ENCODE results near the gene PLCE1. TPM values are rescaled to one million over a fixed set of nuclear protein-coding genes. Genes with fewer than 3 reads are reported as not detected.

The PLCE1 gene
- total and polyA plus RNA-seq, 2 of the 4 experiments (the other 2 are of a cell fraction) = 2.2 to 4.5 TPM

DNA sequence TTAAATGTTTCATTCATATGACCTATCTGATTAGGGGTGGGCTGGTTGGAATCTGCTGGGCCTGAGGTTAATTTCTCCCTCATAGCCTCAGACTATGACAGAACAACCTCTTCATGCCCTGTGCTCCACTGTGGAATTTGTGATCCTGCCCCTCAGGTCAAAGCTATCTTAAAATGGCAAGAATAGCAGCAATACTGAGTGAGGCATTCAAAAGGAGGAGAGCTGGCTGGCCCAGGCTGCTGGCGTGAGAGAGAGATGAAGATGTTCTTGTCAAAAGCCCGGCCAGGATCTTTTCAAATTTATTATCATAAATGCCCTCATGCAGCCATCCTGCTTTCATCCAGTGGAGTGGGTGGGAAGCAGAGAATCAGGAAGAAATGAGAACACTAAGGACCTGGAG is 41.8 kb upstream of the PLCE1 start:
- Histone ChIP-seq H2AFZ (replicated peaks; ENCODE audit: low read length, poor library complexity) (no peak overlapping the region), H2BK20ac (ENCODE audit: low read depth, low read length) (no peak overlapping the region), H2AK5ac (ENCODE audit: low read depth, low read length) (no peak overlapping the region), H4K91ac (ENCODE audit: insufficient read depth, low read depth, low read length) (no peak overlapping the region), H2BK120ac (ENCODE audit: low read depth, low read length) (no peak overlapping the region), H3K27me3 (ENCODE audit: control insufficient read depth, insufficient read depth, low read length) (no peaks in the 10 kb centered on the region), H3K79me1 (ENCODE audit: low read depth in 1 of 2, low read length in 2 of 2) (no peaks in the 10 kb centered on the region), H4K5ac (ENCODE audit: low read depth, low read length) (no peak overlapping the region), H3K4me1 (ENCODE audit: control insufficient read depth, insufficient read depth, low read length) (peaks cover 10% of the 10 kb centered on the region), H3K27ac (ENCODE audit: insufficient read depth, low read length) (no peak overlapping the region), H2BK15ac (ENCODE audit: low read depth, low read length) (no peak overlapping the region), H3K4me3 (ENCODE audit: insufficient read depth, low read depth, low read length) (no peak overlapping the region), H3K14ac (replicated peaks; ENCODE audit: low read depth, low read length) (no peak overlapping the region), H3K9me1 (ENCODE audit: insufficient read depth, low read length) (peaks cover 8% of the 10 kb centered on the region), H2BK5ac (ENCODE audit: low read depth, low read length, poor library complexity, severe bottlenecking) (no peak overlapping the region), H3K18ac (ENCODE audit: low read depth, low read length) (no peak overlapping the region), H3K56ac (ENCODE audit: extremely low read depth, insufficient read depth, low read length) (no peak overlapping the region), H2AK9ac (replicated peaks; ENCODE audit: low read depth, low read length, poor library complexity) (no peak overlapping the region), H3K9me3 (ENCODE audit: control insufficient read depth, insufficient read depth, low read length) (no peaks in the 10 kb centered on the region), H3K4ac (ENCODE audit: low read depth, low read length) (no peak overlapping the region), H3K23ac (ENCODE audit: low read depth, low read length) (no peak overlapping the region), H3K4me2 (ENCODE audit: low read depth, low read length) (no peak overlapping the region), H4K20me1 (ENCODE audit: insufficient read depth, low read length) (0 out of 2 replicates have a peak, but pooled peaks cover 3% of the 10 kb centered on the region), H4K8ac (ENCODE audit: low read depth in 2 of 2, low read length in 2 of 2) (no peak overlapping the region), H3K9ac (ENCODE audit: low read depth, low read length) (no peak overlapping the region), H3K36me3 (ENCODE audit: control insufficient read depth, insufficient read depth, low read length) (no peaks in the 10 kb centered on the region)
- no CpG with 5 or more reads among the region's 2 CpGs for WGBS, 2 experiments (ENCODE audit: extremely low coverage in 2 of 2, insufficient read length in 1 of 2)
- POLR2A ChIA-PET (ENCODE audit: unreplicated experiment) = no interaction called here
- BruUV-seq (replicated peaks) = no TSS peak
- CTCF ChIA-PET = no interaction called here
- intact Hi-C loops (cut with micrococcal nuclease) (no loop called here), in situ Hi-C loops (cut with MboI; ENCODE audit: low sequenced_read_pairs) (no loop called here), dilution Hi-C loops (cut with HindIII; ENCODE audit: low sequenced_read_pairs, unreplicated experiment) (no loop called here)
- TF ChIP-seq SMC3 (IDR thresholded peaks at IDR 0.05; ENCODE audit: low read depth, low read length) (no peak), MAFK (IDR thresholded peaks at IDR 0.05; ENCODE audit: low read depth, low read length) (no peak), FOS (IDR thresholded peaks at IDR 0.05; ENCODE audit: low read depth, low read length) (no peak), CEBPB (IDR thresholded peaks at IDR 0.05; ENCODE audit: low read depth, low read length) (no peak), RAD21 (IDR thresholded peaks at IDR 0.05; ENCODE audit: low read length) (no peak), CHD1 (IDR thresholded peaks at IDR 0.05; ENCODE audit: low read depth, low read length) (no peak)
- ATAC-seq (ENCODE audit: low read depth) (no peak), DNase-seq (no peak)
